ENCODE data around the gene PRAMEF12.
"Not testable (repeated sequence)": the region's sequence is repeated elsewhere in the genome, so short reads cannot be mapped to it uniquely, and the experiment has no call there.

PRAMEF12 gene

GRCh38 chr1:12773438-12773837 is at the start of gene PRAMEF12:
Gene PRAMEF12 (plus strand): TSS chr1:12773738. CDS start chr1:12774868, 1,130 bp downstream.
- no peak for DNase-seq

- DNase-seq: no peak
These were observed 45.1 kb upstream of the PRAMEF12 start for GRCh38 chr1:12728391-12728790.

GRCh38 chr1:12730156-12730555 is 43.4 kb upstream of the PRAMEF12 start:
- no peak for DNase-seq

- DNase-seq: not testable (repeated sequence)
These were observed 42.5 kb upstream of the PRAMEF12 start for GRCh38 chr1:12731084-12731483.

DNA sequence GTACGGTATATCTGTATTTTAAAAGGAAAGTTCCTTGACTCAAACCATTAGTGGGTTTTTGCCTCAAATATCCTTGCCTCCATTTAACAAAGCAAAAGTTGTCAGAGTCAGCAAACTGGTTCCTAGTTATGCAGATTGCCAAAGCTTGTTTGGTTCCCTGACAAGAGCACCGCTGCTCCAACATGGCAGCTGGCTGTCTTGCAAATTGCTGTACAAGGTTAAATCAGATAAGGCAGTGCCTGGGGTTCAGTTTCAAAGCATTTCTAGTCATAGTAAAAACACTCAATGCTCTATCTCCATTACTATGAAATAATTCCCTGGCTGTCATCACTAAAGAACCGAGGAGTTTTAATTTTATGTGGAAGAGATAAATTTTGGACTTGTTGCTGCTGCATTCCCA is 38.9 kb upstream of the PRAMEF12 start:
- DNase-seq: no peak

DNA sequence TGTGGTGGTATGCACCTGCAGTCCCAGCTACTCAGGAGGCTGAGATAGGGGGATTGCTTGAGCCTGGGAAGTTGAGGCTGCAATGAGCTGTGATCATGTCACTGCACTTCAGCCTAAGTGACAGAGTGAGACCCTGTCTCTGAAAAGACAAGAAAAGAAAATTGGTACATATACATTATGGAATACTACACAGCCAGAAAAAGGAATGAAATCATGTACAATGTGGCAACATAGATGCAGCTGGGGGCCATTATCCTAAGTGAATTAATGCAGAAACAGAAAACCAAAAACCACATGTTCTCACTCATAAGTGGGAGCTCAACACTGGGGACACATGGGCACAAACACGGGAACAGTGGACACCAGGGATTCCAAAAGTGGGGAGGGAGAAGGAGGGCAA is 34.6 kb upstream of the PRAMEF12 start:
- no peak for DNase-seq

GRCh38 chr1:12739613-12740012 is 33.9 kb upstream of the PRAMEF12 start:
- no peak for DNase-seq

GRCh38 chr1:12741946-12742345 is 31.6 kb upstream of the PRAMEF12 start:
- DNase-seq: no peak

DNA sequence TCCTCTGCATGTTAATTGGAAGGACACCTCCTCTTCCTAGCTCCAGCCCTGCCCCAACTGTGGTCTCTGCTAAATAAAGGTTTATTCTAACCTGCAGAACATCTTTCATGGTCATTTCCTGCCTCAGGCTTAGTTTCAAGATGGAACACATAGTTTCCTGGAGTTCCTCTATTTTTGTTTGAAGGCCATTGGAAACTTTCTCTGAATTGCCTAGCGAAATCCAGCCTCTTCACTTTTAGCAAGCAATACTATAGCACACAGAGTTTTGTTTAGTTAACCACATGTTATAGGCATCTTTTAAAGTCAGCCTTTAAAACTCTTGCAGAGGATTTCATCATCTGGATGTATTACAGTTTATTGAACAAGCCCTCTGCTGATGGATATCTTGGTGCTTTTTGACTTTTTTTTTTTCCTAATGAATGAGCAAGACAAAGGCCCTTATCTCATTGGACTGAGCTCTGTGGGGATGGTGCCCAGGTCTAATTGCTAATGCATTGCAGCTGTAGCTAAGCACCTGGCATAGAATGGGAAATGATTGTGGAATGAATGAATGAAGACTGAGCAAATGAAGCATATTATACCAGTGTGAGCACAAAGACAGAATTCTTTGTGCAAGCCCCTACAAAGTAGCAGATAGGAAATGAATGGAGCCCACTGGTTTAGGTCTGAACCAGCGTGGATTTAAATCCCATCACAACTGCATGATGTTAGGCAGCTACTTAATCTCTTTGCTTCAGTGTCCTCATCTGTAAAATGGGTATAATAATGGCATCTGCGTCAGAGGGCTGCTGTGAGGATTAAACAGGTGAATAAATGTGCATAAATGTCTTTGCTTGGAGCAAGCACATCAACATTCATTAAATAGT is 28.2 kb upstream of the PRAMEF12 start:
- no peak for DNase-seq

- DNase-seq: no peak
These were observed 27.6 kb upstream of the PRAMEF12 start, which contains the start of gene CFAP107 for GRCh38 chr1:12745992-12746323. Gene CFAP107 (plus strand): TSS chr1:12746200. CDS start chr1:12746431, 231 bp downstream.

DNA sequence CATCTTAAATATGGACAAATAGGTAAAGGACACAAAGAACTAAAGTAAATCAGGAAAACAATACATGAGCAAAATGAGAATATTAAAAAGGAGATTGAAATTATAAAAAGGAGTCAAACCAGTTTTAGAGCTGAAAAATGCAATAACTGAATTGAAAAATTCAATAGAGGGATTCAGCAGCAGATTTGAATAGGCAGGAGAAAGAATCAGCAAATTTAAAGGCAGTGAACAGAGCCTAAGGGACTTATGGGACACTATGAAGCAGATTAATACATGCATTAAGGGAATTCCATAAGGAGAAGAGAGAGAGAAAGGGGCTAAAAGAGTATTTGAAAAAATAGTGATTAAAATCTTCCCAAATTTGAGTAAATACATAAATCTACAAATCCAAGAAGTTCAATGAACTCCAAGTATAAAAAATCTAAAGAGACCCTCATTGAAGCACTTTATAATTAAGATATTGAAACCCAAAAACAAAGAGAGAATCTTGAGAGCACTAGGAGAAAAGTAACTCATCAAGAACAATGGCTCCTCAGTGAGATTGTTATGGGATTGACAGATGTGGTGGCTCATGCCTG is 24.7 kb upstream of the PRAMEF12 start:
- no peak for DNase-seq

DNA sequence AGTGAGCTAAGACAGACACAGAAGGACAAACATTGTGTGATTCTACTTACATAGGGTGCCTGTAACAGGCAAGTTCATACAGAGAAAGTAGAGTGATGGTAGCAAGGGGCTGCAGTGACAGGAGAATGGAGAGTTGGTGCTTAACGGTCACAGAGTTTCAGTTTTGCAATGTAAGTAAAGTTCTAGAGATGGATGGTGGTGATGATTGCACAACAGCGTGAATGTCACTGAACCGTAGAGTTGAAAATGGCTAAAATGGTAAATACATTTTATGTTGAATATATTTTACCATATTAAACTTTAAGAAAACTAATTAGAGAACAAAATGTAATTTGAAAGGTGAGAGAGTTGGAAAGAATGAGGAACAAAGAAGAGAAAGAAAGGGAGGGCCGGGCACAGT is 18.8 kb upstream of the PRAMEF12 start:
- DNase-seq: no peak

DNA sequence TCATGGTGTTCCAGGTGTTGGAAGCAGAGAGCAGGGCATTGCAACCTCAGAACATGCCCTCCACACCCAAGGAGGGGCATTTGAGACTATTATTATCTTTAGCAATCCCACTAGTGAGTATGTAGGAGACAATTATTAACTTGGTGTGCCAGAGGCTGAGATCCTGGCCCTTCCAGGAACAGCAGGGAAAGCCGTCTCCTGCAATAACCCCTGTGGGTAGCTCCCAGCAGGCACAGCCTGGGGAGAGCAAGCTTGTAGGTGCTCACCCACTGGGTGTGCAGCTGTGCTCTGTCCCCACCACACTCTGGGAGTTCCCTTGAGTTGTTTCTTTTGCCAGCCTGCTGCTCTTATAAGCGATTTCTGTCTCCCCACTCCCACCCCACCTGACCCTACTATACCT is 17.3 kb upstream of the PRAMEF12 start:
- DNase-seq: no peak

DNA sequence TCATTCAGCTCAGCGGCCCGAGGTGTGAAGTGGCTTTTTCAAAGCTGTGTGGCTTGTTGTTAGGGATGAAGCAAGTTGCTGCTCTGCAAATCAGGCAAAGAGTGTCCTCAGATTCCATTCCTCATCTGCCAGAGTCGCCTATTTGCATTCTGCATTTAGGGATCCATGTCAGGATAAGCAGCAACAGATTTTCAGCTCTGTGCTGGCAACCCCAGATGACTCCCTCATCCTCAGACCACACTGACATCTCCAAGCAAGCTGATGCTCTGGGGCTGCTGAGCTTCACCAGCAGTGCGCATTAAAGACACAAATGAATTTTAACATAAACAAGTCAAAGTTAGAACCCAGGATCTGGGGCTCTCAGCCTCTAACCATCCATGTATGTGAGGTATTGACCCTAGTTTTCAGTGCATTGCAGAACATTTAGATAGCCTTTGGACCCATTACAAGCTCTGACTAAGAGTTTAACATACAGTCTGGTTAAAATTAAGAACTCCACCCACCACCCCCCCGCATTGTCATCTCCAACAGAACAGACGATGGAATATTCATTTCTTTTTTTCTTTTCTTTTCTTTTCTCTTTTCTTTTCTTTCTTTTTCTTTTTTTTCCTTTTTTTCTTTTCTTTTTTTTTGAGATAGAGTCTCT is 16.6 kb upstream of the PRAMEF12 start:
- no peak for DNase-seq

DNA sequence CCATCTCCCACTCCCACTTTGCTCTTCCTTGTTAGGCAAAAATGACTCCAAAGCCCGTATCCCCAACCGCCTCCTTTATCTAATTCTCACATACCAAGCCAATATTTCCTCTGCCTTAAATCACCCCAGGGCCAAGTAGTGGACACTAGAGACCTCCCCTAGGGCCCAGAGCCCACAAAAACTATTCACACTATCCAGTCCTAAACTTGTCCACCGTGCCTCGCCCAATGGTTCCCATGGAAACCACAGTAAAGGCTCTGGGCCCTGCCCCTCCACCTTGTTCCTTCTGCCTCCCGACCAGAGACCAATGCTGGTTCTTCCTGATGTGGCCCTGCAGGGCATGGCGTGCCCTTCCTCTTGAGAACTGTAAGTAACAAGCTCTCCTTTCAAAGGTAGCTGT is 15.7 kb upstream of the PRAMEF12 start:
- DNase-seq: no peak

GRCh38 chr1:12760256-12760795 is 13.2 kb upstream of the PRAMEF12 start:
- DNase-seq: no peak

GRCh38 chr1:12761781-12762180 is 11.8 kb upstream of the PRAMEF12 start:
- no peak for DNase-seq

DNA sequence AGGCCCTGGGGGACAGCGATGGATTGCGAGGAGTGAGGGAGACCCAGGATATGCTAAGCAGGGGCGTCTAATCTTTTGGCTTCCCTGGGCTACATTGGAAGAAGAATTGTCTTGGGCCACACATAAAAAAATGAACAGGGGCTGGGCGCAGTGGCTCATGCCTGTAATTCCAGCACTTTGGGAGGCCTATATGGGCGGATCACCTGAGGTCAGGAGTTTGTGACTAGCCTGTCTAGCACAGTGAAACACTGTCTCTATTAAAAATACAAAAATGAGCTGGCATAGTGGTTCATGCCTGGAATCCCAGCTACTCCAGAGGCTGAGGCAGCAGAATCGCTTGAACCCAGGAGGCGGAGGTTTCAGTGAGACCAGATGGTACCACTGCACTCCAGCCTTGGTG is 10.8 kb upstream of the PRAMEF12 start:
- DNase-seq: no peak

- DNase-seq: no peak
These were observed 10.1 kb upstream of the PRAMEF12 start for GRCh38 chr1:12763479-12763878.

- DNase-seq: no peak
These were observed 9.5 kb upstream of the PRAMEF12 start for GRCh38 chr1:12764016-12764415.

DNA sequence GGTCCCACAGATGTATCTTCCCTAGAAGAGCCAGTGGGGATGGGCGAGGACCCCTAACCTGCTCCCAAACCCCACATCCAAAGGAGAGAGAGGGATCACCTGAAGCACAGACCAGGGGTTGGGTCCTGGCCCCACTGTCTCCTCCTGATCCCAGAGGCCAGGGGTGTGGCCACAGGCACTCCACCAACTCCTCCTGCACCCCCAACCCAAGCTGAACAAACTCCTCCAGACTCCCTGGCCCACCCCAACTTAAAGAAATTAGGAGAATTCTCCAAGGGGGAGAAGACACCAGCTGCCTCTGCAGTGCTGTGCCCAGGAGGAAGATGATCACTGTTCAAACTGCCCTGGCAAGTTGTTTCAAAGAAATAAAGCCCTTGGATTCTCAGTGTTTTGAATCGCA is 4.5 kb upstream of the PRAMEF12 start:
- no peak for DNase-seq

DNA sequence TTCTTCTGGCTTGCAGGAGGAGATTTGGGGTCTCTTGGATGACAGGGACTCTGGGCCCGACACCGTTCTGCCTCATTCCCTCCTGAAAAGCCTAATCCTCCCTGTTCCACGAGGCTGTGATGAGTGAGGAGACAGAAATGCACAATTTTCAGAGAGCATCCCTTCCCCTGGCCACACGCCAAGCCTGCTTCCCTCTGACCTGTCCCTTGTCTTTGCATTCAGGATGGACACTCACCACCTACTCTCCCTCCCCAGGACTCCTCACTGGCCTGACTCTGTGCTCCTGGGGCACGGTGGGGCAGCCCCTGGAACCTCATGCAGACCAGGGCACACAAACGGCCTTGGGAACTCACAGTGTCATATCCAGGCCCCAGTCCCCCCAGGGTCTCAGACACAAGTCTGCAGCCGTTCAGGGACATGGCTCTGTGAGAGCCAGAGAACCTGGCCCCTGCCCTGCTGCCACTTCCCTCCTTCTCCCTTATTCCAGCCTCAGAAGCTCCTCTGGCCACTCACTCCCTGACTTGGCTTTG is 3.5 kb upstream of the PRAMEF12 start:
- no peak for DNase-seq

GRCh38 chr1:12770620-12771019 is 2.9 kb upstream of the PRAMEF12 start:
- no peak for DNase-seq

GRCh38 chr1:12771186-12771585 is 2.4 kb upstream of the PRAMEF12 start:
- DNase-seq: no peak
